Right ventricle myocardium inferior (tissue), 1 donor: ENCODE results near the gene MAFF. TPM values are rescaled to one million over a fixed set of nuclear protein-coding genes. Genes with fewer than 3 reads are reported as not detected.

Experiments used
- ATAC-seq: fragments of 200-7000 bp; cut with Tn5 transposase; one replicate; pipeline ENCODE4 v1.9.1; 2020; ENCODE audit warnings: mild to moderate bottlenecking, moderate library complexity
- DNase-seq: peaks from one replicate; pipeline ENCODE4 v3.0.0; 2021; ENCODE audit errors: missing footprints
- intact Hi-C: fragments of 100-400 bp; cut with DNase I; formaldehyde crosslinking; loops from one replicate; pipeline ENCODE4 v1.11.0; 2022
- total RNA-seq: library from RNA; stranded (reverse); fragmentation: NEBNext Ultra II Directional; extraction: Animal tissue kit (Norgen Biotek cat#: 25700); gene quantifications from one replicate; pipeline ENCODE4 v1.2.1, GENCODE V29; 2021
- donor health status: DM: no; HTN: yes; CAD: no; lungs with severe emphysema.

The MAFF gene
- total RNA-seq, 1 donor from 2014 or later = 4.7 TPM

DNA sequence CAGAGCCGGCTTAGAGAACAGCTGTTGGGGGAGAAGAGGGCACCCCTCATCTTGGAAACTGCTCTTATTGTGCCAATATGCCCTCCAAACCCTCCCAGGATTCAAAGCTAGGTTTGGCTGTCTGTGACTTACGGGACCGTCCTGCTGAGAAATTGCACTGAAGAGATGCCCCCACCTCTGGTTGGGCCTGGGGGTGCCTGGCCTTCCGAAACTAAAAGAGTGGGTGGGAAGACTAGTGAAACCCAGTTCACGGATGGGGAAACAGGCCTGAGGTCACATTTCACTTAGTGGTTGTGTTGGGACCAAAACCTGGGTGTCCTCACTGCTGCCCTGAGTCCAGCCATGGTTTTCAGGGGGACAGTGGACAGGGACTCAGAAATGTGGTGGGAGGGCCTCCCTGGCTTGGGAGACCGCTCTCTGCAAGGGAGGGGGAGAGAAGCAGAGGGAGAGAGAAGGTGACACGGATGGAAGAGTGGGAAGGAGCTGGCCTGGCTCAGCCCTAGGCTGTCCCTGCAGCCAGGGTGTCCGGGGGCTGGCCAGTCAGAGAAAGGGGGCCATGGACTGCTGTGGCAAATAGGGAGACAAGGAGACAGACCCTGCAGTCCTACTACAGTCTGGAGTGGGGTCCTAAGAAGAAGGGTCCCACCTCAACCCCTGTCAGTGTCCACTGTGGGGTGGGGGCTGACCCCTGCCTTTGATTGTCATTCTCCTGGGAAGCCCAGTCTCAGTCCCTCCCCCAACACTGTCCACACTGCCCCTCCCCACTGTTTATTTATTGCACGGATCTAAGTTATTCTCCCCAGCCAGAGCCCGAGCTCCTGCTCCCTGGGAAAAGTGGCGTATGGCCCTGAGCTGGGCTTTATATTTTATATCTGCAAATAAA is 13.6 kb downstream of the MAFF start:
- intact Hi-C loops = no loop called here
- no peak for ATAC-seq
- no peak for DNase-seq

GRCh38 chr22:38218661-38219622 is 17.1 kb downstream of the MAFF start:
- DNase-seq (peak; percentile 83), ATAC-seq (peak; percentile 74)
- intact Hi-C loops = no loop called here

GRCh38 chr22:38219632-38220031 is 17.8 kb downstream of the MAFF start:
- DNase-seq (no peak), ATAC-seq (no peak)
- intact Hi-C loops = no loop called here

GRCh38 chr22:38220163-38220562 is 18.4 kb downstream of the MAFF start:
- intact Hi-C loops = no loop called here
- no peak for ATAC-seq
- no peak for DNase-seq

- intact Hi-C loops = no loop called here
Observed at GRCh38 chr22:38220653-38221386, 19.0 kb downstream of the MAFF start.

DNA sequence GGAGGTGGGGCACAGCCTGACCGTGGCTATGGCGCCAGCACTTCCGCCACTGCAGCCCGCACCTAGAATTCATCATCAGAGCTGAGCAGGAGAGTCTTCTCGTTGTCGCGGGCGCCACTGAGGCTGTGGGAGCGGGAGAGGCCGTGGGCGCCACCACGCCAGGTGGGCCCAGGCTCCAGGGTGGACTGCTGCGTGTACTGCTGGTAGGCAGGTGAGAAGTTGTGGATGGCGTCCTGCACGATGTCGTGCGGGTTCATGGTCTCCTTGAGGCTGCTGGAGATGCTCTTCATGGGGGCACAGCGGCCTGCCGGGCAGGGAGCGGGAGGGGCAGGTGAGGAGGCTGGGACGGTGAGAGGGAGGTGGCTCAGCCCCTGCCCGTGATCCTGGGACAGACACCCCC is 19.6 kb downstream of the MAFF start:
- DNase-seq (no peak), ATAC-seq (no peak)
- intact Hi-C loops = no loop called here

More at GRCh38 chr22:38220653-38221386, 19.0 kb downstream of the MAFF start:
- ATAC-seq (no peak), DNase-seq (no peak)

- intact Hi-C loops = no loop called here
- ATAC-seq = no peak
- DNase-seq = no peak
Observed at GRCh38 chr22:38221908-38222796, 20.4 kb downstream of the MAFF start.

DNA sequence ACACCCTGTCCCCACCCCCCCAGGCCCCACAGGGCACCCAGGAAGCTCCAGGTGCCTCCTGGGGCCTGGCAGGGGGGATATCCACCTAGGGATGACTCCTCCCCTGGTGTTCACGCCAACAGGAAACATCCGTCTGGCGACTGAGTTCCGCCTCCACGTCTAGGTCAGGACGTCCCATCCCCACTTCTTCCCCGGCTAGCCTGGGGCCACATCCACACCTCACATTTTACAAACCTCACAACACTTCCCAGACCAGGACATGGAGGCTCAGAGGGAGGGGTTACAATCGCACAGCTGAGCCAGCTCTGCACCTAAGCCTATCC is 21.0 kb downstream of the MAFF start:
- ATAC-seq (no peak), DNase-seq (no peak)
- intact Hi-C loops = no loop called here

DNA sequence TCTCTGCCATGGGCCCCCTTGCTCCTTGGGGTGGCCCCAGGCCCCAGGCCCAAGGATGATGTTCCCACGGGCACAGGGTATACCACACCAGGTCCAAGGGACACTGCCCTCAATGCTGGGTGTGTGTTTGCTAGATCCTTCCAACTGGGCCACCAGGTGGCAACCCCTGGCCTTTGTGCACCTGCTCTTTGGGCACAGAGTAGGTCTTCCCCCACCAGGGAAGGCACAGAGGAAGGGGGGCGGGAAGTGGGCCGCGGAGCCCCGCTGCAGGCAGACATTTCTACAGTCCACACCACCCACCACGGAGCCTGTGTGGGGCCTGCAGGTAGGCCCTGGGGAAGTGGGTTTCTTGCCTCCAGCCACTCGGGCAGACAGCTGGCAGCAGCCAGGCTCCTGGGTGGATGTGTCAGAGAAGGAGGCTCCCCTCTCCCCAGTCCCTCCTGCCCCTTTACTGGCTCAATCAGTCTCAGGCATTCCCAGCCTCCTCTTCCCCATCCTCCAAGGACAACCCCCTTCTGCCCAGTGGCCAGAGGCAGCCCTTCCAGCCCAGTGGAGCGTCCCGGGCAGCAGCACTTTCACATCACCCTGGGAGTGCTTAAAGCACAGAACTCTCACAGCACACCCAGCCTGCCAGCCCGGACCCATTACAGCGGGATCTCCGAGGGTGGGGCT is 21.6 kb downstream of the MAFF start:
- no peak for DNase-seq
- no peak for ATAC-seq
- intact Hi-C loops = no loop called here

DNA sequence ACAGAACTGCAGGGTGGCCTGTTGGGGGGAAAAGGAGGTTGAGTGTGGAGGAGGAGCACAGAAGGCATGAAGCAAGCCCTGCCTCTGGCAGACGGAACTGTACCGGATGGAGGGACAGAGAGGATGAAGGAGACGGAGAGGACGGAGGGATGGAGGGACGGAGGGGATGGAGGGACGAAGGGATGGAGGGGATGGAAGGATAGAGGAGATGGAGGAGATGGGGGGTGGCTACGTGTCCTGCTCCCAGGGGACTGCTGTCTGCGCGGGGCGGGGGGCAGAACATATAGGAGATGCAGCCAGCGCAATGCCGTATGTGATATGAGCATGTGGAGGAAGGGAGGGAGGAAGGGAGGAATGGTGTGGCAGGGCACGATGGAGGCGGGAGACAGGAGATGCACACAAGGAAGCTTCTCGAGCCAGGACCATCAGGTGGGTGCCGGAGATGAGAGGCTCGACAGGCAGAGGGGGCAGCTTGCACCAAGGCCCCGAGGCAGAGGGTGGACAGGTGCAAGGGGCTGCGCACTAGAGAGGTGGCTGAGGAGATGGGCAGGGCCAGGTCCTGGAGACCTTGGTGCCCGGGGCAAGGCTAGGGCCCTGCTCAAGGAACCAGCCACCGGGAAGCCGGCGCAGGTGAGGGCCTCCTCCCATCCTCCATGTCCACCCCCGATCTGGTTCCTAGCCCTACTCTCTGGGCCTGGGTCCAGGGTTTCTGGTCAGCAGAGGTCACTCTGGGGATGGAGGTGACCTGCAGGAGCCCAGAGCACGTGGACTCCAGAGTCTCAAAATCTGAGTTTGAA is 25.3 kb downstream of the MAFF start:
- intact Hi-C loops = no loop called here
- DNase-seq (no peak), ATAC-seq (no peak)

- ATAC-seq (no peak), DNase-seq (no peak)
- intact Hi-C loops = no loop called here
Observed at GRCh38 chr22:38228326-38228872, 26.6 kb downstream of the MAFF start.

GRCh38 chr22:38228873-38229740 is 27.3 kb downstream of the MAFF start:
- ATAC-seq (peak; percentile 44), DNase-seq (peak; percentile 77)
- intact Hi-C loops = no loop called here

DNA sequence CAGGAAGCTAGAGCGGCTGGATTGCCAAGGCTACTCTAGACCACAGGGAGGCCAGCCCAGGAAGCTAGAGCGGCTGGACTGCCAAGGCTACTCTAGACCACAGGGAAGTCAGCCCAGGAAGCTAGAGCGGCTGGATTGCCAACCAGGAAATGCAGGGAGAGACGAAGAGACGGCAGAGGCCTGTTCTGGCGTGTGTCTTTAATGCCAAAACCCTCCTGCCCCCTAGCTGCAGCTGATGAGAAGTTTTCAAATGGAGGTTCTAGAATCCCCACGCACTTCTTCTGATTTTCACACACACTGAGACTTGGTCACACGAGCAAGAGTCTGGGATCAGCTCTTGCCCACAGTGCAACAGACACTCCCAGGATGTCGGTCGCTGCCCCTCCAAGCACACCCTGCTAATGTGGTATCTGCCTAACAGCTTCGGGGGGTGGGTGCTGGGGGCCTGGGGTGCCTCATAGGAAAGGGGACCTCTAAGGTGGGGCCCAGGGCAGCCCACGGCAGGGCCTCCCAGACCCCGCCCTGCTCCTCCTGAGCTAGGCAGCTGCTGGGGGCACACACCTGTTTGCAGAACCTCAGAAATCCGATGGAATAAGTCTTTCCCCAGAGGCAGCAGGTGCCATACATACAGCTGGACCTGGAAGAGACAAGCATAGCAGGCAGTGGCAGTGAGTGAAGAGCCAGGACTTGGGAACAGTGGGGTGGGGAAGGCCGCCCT is 28.5 kb downstream of the MAFF start:
- ATAC-seq (peak; percentile 55), DNase-seq (peak; percentile 80)
- intact Hi-C loops = loop anchor here (5.0 kb wide), 1 partner anchor 118 kb away; the partner anchor contains the start of gene BAIAP2L2

DNA sequence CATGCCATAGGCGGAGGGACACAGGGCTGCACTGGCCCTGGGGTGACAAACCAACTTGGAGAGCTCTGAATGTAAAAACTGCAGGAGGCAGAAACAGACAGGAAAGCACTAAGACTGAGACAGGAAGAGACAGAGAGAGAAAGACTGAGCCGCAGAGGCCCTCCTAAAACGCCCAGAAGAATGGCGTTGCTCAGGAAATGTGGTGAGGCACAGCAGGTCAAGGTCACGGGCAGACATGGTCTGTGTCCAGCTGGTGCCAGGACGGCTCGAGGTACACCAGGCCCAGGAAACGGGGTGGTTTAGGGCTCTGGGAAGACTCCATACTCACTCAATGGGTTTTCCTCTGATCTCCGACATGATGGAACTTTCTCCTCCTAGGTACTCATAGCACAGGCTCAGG is 29.1 kb downstream of the MAFF start:
- DNase-seq = no peak
- intact Hi-C loops = loop anchor here (5.0 kb wide), 1 partner anchor 119 kb away; the partner anchor contains the start of gene BAIAP2L2
- no peak for ATAC-seq

DNA sequence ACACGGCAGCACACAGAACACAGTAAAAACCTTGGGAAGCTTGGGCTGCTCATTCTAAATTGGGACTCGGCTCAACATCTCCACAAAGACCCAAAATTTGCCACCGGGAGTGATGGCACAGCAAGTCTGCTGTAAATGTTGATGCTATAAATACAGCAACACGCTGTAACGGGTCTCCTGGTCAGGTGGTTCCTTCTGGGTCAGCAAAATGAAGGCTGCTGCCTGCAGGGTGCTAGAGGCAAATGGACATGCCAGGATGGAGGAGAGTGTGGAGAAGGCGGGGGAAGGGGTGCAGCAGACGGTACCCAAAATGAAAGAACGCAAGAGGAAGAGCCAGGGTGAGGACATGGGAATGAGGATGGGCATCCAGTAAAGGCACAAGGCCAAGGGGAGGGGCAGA is 30.4 kb downstream of the MAFF start:
- no peak for ATAC-seq
- no peak for DNase-seq
- intact Hi-C loops = loop anchor here (5.0 kb wide), 1 partner anchor 120 kb away; the partner anchor contains the start of gene BAIAP2L2
